NCI-H2227 (cell line): Measurements from ENCODE around the gene PRXL2A.
"Not testable (repeated sequence)": the region's sequence is repeated elsewhere in the genome, so short reads cannot be mapped to it uniquely, and the experiment has no call there.

Source experiments
- DNase-seq: peaks from one replicate; lab custom pipeline; 2025; ENCODE audit not compliant: unreplicated experiment; lab: John Stamatoyannopoulos, UW

The PRXL2A gene

DNA sequence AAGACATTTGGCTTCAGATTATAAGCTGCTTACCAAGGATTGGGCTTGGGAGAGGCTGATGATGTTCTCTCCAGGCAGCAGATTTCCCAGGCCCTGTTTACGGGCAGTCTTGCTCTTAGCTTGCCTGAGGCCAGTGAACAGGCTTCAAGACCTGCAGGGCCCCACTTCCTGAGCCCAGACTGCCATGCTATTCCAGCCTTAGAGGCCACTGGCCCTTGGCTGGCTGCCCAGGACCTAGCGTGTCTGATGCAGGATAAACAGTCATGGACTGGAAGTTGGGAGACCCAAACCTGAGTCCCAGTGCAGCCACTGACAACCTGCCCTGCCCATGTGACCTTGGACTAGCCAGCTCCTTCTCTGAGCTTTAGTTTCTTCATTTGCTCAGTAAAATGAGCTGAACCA lies 2.9 kb downstream of the PRXL2A start:
- DNase-seq: no peak

- DNase-seq: no peak
Observed at GRCh38 chr10:80411681-80412220, 3.4 kb downstream of the PRXL2A start.

GRCh38 chr10:80412486-80412885 lies 4.1 kb downstream of the PRXL2A start:
- DNase-seq: no peak

DNA sequence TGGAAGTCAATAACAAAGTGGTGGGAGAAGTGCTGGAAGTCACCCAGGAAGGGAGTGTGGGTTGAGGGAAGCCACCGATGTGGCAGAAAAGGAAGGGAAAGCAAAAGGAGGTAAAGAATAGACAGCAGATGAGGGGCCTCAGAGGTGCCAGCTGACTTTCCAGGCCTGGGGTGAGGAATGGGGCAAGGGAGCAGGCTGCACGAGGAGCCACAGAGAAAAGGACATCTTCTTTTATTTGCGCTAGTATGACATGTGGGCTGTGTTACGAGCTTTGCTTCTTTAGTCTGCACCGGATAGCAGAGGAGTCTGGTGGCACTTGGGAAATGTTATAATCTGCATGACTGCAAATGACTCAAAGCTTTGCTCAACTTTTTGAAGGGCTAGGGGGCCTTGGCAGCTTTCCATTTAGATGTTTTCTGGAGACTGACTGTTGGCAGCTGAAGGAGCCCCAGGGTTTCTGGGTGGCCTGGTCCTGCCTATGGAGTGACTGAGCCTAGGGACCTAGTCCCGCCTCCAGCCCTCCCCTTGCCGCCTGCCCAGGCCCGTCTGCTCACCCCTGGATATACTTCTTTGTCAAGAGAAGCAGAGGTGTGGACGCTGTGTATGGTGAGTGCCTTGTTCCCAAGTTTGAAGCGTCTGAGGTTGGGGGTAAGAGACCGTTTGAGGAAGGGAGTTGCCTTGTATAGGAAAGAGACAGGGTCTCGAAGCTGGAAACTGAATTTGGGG lies 5.1 kb downstream of the PRXL2A start:
- no peak for DNase-seq

- no peak for DNase-seq
Observed at GRCh38 chr10:80414142-80414895, 6.0 kb downstream of the PRXL2A start.

- no peak for DNase-seq
Observed at GRCh38 chr10:80415734-80416478, 7.6 kb downstream of the PRXL2A start.

DNA sequence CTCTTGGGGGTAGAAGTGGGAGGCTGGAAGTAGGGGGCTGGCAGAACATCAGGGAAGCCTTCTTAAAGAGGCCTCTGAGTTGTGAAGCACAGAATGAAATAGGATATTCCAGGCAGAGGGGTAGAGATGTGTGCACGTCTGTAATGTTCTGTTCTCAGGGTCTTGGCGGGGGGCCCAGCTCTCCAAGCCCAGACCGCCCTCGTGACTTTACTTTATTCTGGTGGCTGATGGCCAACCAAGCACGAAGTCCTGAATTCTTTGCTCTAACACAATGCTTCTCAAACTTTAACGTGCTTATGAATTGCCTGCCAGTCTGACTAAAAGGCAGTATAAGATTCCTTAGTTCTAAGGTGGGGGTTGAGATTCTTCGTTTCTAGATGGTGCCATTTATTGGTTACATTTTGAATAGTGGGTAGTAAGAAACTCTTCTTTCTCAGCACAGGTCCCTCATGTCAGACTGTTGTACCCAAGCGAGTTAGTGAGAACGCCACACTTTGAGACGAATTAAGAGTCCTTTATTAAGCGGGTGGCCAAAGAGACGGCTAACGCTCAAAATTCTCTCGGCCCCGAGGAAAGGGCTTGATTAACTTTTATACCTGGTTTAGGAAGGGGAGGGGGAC lies 8.2 kb downstream of the PRXL2A start:
- DNase-seq: no peak

DNA sequence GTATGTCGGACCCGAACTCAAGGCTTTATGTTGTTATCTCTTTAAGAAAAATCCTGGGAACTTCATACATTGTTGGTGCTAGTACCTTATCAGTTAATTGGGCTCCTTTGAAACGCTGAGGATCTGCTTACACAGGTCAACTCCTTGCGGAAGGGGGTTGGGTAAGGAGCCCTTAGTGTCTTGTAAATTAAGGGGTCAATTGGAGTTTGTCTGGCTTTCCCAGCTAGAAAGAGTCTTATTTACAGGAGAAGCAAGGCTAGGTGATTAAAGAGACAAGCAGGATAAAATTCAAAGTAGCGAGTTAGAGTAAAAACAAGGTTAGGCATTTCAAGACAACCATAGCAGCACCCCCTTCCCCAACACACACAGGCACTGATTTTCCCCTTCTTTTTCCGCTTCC lies 8.9 kb downstream of the PRXL2A start:
- not testable (repeated sequence) for DNase-seq

GRCh38 chr10:80421050-80421706 lies 12.8 kb downstream of the PRXL2A start:
- no peak for DNase-seq

DNA sequence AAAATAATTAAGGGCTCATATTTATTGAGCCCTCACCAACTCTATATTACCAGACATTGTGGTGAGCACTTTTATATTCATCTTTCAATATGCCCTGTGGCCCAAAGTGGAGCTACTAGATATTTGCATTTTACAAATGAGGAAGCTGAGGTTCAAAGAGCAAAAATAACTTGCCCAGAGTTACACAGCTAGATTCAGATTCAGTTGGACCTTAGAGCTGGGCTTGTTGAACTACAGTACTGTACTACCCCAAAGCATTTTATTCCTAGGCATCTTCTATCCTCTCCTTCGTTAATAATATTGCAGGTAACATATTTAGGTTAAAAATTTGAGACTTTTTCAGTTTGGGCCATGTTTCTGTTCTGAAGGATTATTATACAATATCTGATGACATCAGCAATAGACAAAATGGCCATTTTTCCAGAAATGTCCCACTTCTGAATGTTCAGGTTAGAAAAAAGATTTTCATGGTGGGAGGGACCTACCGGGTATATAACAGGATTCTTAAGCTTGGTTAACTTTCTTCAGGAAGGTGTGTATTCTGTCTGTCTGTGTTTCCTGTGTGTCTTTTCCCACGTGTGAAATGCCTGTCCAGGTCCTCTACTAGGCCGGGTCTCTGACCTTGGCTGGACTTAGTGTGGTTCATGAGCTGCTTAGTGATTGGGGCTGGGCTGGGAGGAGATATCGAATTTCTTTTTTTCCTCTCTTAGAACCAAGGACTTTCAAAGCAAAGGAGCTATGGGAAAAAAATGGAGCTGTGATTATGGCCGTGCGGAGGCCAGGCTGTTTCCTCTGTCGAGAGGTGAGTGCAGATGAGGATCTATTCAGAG lies 13.6 kb downstream of the PRXL2A start:
- no peak for DNase-seq

GRCh38 chr10:80425901-80426300 lies 17.6 kb downstream of the PRXL2A start:
- DNase-seq: no peak

GRCh38 chr10:80427541-80427940 lies 19.2 kb downstream of the PRXL2A start:
- no peak for DNase-seq

GRCh38 chr10:80429521-80429973 lies 21.2 kb downstream of the PRXL2A start:
- DNase-seq: no peak

GRCh38 chr10:80433134-80433533 lies 24.8 kb downstream of the PRXL2A start:
- no peak for DNase-seq

GRCh38 chr10:80436446-80437098 lies 28.2 kb downstream of the PRXL2A start:
- no peak for DNase-seq

DNA sequence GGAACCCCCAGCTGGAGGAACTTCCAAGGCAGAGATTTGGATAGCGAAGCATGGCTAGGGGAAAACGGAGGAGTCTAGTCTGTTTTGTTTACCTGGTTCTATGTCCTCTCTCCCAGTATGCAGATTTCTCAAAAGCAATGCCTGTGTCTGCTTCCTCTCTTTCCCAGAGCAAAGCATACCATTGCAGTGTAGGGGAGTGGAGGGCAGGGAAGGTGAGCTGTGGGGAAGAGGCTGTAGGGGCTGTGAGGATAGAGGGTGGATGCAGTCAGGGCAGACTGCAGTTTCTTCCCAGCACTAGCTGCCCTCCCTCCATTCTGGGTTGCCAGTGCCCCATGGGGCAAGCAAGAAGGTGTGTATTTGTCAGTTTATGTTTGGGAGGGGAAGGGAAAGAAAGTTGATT lies 28.9 kb downstream of the PRXL2A start:
- DNase-seq: no peak

DNA sequence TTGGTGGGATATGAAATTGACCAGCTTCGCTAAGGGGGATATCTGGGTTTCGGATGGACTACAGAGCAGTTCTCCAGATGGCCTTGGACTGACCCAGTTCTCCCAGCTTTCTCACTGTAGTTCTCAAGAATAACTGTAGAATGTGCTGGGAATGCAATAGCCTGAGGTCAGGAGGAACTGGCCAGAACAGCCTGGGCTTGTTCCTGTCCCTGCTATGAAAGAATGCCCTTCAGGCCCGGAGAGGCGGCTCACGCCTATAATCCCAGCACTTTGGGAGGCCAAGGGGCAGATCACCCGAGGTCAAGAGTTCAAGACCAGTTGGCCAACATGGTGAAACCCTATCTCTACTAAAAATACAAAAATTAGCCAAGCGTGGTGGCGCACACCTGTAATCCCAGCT lies 33.5 kb downstream of the PRXL2A start:
- no peak for DNase-seq

DNA sequence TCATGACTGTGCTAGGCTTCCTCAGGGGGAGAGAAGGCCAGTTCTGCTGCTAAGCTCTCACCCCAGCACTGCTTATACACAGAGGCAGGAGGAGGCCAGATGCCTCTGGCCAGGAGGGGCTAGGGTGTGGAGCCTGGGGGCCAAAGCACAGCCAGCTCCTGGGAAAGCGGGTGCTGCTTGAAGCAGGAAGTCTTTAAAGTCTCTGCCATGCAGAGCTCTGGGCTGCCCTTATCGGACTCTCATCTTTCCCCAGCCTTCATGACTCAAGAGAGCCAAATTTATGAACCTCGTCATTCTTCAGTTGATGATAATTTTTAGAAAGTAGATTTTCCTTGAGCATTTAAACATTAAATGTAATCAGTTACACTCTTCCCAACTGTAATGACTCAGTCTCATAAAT lies 34.5 kb downstream of the PRXL2A start:
- DNase-seq: no peak

DNA sequence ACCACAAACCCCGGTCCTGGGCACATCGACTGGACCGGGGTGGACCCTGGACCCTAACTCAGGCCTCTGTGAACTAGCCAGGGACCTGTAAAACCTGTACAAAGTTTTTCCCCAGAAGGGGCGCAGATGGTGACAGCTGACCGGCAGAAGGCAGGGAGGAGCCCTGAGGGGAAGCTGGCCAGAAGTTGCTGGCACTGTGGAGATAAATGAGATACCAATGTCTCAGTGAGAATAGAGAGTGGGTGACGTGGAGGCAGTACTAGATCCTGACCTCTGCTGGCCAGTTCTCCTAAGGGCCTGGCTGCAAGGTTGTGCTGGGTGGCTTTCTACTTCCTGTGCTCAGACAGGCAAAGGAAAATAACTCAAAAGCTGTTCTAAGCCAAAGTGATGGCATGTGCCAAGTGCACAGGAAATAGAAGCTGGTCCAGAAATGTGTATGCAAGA lies 35.2 kb downstream of the PRXL2A start:
- DNase-seq: no peak
